GM18868 (cell line): ENCODE measurements around the gene NR4A2.

ENCODE experiments used
- ATAC-seq: cut with Tn5 transposase; IDR thresholded peaks from one replicate; pipeline ENCODE4 v1.9.1; 2021; ENCODE audit warnings: mild to moderate bottlenecking, moderate library complexity; ENCODE audit not compliant: unreplicated experiment

The NR4A2 gene

GRCh38 chr2:156340804-156341451 is 8.4 kb upstream of the NR4A2 start:
- peak; percentile 8 for ATAC-seq

- ATAC-seq, result no peak
Measured at GRCh38 chr2:156340377-156340776, 7.9 kb upstream of the NR4A2 start.

- ATAC-seq, result no peak
Measured at GRCh38 chr2:156339865-156340264, 7.3 kb upstream of the NR4A2 start.

- ATAC-seq, result no peak
Measured at GRCh38 chr2:156339110-156339847, 6.8 kb upstream of the NR4A2 start.

- ATAC-seq, result no peak
Measured at GRCh38 chr2:156338578-156338977, 6.1 kb upstream of the NR4A2 start.

GRCh38 chr2:156334496-156335478 is 2.3 kb upstream of the NR4A2 start:
- ATAC-seq, result peak; percentile 16

GRCh38 chr2:156333951-156334495 is 1.5 kb upstream of the NR4A2 start:
- peak; percentile 39 for ATAC-seq

GRCh38 chr2:156333274-156333950 is 891 bp upstream of the NR4A2 start:
- peak; percentile 19 for ATAC-seq

- ATAC-seq, result peak; percentile 13
Measured at GRCh38 chr2:156332284-156332533, 312 bp downstream of the NR4A2 start.

- ATAC-seq, result no peak
Measured at GRCh38 chr2:156331572-156332283, 793 bp downstream of the NR4A2 start.

GRCh38 chr2:156329927-156330726 is 2.4 kb downstream of the NR4A2 start:
- ATAC-seq, result no peak

GRCh38 chr2:156329031-156329926 is 3.2 kb downstream of the NR4A2 start:
- no peak for ATAC-seq

- ATAC-seq, result no peak
Measured at GRCh38 chr2:156327835-156328695, 4.5 kb downstream of the NR4A2 start.

- ATAC-seq, result no peak
Measured at GRCh38 chr2:156326526-156327095, 5.9 kb downstream of the NR4A2 start.

- no peak for ATAC-seq
Measured at GRCh38 chr2:156325688-156326525, 6.6 kb downstream of the NR4A2 start.

GRCh38 chr2:156323754-156324153 is 8.8 kb downstream of the NR4A2 start:
- no peak for ATAC-seq
